Epithelial cell of proximal tubule (primary cell): ENCODE measurements around the gene MAP1B. TPM values are rescaled to one million over a fixed set of nuclear protein-coding genes. Genes with fewer than 3 reads are reported as not detected.

Experiments used
- DNase-seq: peaks from one replicate; pipeline ENCODE4 v3.0.0-alpha.2; 2011; ENCODE audit warnings: low read depth
- H3K4me3 ChIP-seq: 2 replicates; pipeline ENCODE4 v1.5.1; 2011; ENCODE audit warnings: low read depth, mild to moderate bottlenecking, low read length
- CTCF ChIP-seq: conservative IDR thresholded peaks from 2 replicates; pipeline ENCODE4 v1.5.1; 2012; ENCODE audit warnings: low read depth, mild to moderate bottlenecking, low read length
- total RNA-seq: library from RNA; depleted of rRNA; stranded (reverse); fragments of >200 nt; gene quantifications from 2 replicates; pipeline ENCODE4 v1.2.3, GENCODE V29; 2015

The MAP1B gene
- total RNA-seq, 1 donor from 2014 or later: 305 TPM

DNA sequence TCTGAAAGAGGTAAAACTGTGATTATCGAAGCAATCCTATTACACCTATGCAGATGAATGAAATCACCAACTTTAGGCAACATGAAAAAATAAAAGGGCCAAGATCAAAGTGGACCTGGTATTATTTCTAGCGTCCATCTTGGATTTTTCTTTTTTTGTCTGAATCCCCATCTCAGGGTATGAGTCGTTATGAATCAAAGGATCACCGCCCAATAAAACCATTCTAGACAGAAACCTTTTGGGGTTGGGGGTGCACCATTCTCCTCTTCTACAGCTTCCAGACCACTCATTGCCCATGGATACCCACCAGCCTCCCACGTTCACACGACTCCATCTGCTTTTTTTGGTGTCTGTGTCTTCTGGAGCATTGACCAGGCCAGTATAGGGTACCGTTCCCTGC is 33.4 kb downstream of the MAP1B start:
- no peak for DNase-seq
- H3K4me3 ChIP-seq: no peak overlapping the region
- TF ChIP-seq CTCF: no peak

DNA sequence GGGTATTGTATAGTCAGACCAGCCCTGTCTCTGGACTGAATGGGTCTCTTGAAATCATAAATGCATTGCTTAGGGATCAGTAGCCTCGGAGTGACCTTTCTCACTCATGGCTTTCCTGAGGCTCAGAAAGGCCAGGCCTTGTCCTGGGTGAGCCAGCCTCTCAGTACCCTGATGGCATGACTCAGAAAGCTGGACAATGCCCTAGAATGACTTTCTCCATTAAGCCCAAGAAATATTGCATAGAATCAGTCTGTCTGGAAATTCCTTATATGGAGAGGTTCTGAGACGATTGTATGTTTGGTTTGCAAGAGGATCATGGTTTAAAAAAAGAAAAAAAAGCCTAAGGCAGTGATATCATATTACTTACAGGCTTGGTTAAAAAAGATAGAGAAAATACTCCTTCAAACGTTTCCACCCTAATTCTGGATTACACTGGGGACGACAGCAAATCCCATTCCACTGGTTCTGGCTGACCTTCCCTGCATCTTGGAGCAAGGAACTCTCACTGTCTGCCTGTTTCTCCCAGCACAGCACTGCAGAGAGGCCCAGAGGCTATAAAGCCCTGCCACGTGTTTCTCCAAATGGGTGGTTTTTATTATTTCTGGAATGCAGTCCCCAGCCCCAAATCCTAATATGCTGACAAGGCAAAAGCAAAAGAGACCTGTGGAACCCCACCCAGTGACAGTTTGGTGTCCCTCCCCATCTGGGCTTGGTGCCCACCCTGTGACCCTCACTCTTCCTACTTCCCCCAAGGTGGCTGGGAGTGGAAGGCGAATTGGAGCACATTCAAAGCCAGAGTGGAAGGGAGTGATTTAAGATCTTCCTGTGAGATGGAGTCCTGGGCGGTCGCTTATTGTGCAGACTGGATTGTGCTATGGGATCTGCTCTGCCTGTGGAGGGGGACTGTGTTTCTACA is 34.4 kb downstream of the MAP1B start:
- no peak for TF ChIP-seq CTCF
- H3K4me3 ChIP-seq: no peak overlapping the region
- no peak for DNase-seq

DNA sequence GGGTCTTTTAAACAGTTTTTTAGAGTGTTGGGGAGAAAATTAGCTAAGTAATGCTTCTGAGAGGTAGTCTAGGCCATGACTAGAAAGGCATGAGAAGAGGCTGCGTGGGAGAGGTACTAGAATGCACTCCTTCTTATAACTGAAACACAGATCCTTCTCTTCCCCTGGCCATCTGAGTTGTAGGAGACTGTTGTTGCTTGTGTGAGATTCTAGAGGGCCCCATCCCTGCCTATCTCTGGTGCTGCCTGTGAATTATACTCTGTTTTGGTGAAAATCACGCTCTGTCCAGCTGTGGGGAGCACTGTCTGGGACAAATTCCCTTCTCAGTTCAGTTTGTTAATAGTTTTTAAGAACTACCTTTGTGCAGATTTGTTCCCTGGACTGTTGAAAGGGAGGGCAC is 37.5 kb downstream of the MAP1B start:
- H3K4me3 ChIP-seq: no peak overlapping the region
- TF ChIP-seq CTCF: no peak
- no peak for DNase-seq

- no peak for TF ChIP-seq CTCF
- no peak overlapping the region for H3K4me3 ChIP-seq
- no peak for DNase-seq
These were observed 38.1 kb downstream of the MAP1B start for GRCh38 chr5:72145348-72145747.

DNA sequence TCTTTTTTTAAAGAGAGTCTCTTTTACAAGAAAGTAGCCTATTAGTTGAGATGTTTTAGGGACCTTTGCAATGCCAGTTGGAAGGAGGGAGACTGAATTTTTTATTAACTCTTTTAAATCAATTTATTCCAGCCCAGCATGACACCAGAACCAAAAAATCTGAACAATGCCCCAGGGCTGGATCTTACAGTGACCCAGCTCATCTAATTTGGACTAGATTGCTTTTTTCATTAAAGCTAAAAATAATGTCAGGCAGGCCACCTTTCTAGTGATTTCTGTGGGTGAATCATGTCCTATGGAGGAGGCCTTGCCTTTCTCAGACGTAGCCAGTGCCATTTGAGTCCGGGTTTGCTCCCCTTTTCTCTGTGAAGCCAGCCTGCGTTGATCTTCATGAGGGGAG is 38.8 kb downstream of the MAP1B start:
- no peak overlapping the region for H3K4me3 ChIP-seq
- no peak for DNase-seq
- TF ChIP-seq CTCF: no peak

DNA sequence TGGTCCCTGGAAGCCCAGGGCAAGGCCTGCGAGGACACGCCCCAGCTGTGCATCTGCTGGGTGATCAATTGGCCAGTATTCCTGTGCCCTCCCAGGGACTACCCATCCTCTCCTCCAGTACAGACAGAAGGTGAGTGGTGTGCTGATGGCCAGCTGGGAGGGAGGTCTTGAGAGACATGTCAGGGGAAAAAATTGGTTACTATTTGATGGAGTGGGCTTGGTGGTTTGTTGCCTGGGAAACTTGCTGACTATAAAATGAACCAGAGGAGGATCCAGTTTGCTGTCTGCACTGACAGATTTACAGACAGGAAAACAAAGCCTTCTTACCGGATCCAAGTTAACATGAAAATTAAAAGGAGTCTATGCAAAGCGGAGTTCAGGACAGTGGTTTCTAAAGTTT is 40.3 kb downstream of the MAP1B start:
- DNase-seq: no peak
- TF ChIP-seq CTCF: no peak
- H3K4me3 ChIP-seq: no peak overlapping the region

GRCh38 chr5:72149742-72150141 is 42.5 kb downstream of the MAP1B start:
- peak; percentile 3 for TF ChIP-seq CTCF
- no peak overlapping the region for H3K4me3 ChIP-seq
- DNase-seq: no peak
